Liver (tissue), 9 donors: ENCODE results near the gene INTS6. TPM values are rescaled to one million over a fixed set of nuclear protein-coding genes. Genes with fewer than 3 reads are reported as not detected.

Source experiments
- DNase-seq: peaks from one replicate; pipeline ENCODE4 v3.0.0-alpha.2; 2017; ENCODE audit warnings: low spot score
- H3K27ac ChIP-seq, 2 donors: one replicate each; pipeline ENCODE4 v1.7.0; 2013; ENCODE audit warnings: inconsistent platforms in 2 of 2, low read length in 2 of 2, control low read depth in 1 of 2, low read depth in 1 of 2, mild to moderate bottlenecking in 1 of 2
- H3K27me3 ChIP-seq, 4 donors: one replicate each; pipeline versions ENCODE4 v1.6.1 to v1.7.0; 2013; ENCODE audit warnings: low read length in 3 of 4, inconsistent platforms in 1 of 4, mild to moderate bottlenecking in 1 of 4, moderate library complexity in 1 of 4; ENCODE audit not compliant: control insufficient read depth in 4 of 4, insufficient read depth in 4 of 4
- H3K36me3 ChIP-seq, 4 donors: one replicate each; pipeline versions ENCODE4 v1.6.1 to v1.7.0; 2013; ENCODE audit warnings: low read length in 3 of 4, mild to moderate bottlenecking in 3 of 4, low read depth in 1 of 4, moderate library complexity in 1 of 4; ENCODE audit not compliant: control insufficient read depth in 4 of 4, insufficient read depth in 3 of 4
- H3K4me1 ChIP-seq, 4 donors: one replicate each; pipeline versions ENCODE4 v1.6.1 to v1.7.0; 2013; ENCODE audit warnings: low read length in 3 of 4, mild to moderate bottlenecking in 3 of 4, moderate library complexity in 1 of 4; ENCODE audit not compliant: control insufficient read depth in 4 of 4, insufficient read depth in 4 of 4
- H3K4me3 ChIP-seq, 3 donors: one replicate each; pipeline versions ENCODE4 v1.6.1 to v1.7.0; 2013; ENCODE audit warnings: low read length in 3 of 3, control low read depth in 1 of 3, low read depth in 1 of 3, mild to moderate bottlenecking in 1 of 3
- H3K9ac ChIP-seq, 2 donors: one replicate each; pipeline ENCODE4 v1.7.0; 2013; ENCODE audit warnings: low read length in 2 of 2, mild to moderate bottlenecking in 2 of 2, moderate library complexity in 2 of 2, control low read depth in 1 of 2, low read depth in 1 of 2
- H3K9me3 ChIP-seq, 4 donors: one replicate each; pipeline versions ENCODE4 v1.6.1 to v1.7.0; 2013; ENCODE audit warnings: low read length in 3 of 4; ENCODE audit not compliant: control insufficient read depth in 4 of 4
- ATF3 ChIP-seq: IDR thresholded peaks from 2 replicates; pipeline ENCODE4 v1.6.1; 2016; ENCODE audit warnings: antibody characterized with exemption
- EGR1 ChIP-seq, 2 donors: IDR thresholded peaks; 2 replicates each; pipeline ENCODE4 v1.6.1; 2016 to 2018; ENCODE audit warnings: antibody characterized with exemption in 2 of 2, low read depth in 2 of 2
- FOXA1 ChIP-seq: IDR thresholded peaks from 2 replicates; pipeline ENCODE4 v1.6.1; 2016; ENCODE audit warnings: antibody characterized with exemption
- FOXA2 ChIP-seq: IDR thresholded peaks from 2 replicates; pipeline ENCODE4 v1.6.1; 2016; ENCODE audit warnings: antibody characterized with exemption
- GABPA ChIP-seq, 2 donors: IDR thresholded peaks in 1 of 2; conservative IDR thresholded peaks in 1 of 2; 2 replicates each; pipeline ENCODE4 v1.6.1; 2016; ENCODE audit warnings: antibody characterized with exemption in 2 of 2, mild to moderate bottlenecking in 1 of 2, moderate library complexity in 1 of 2
- HNF4A ChIP-seq, 2 donors: conservative IDR thresholded peaks; 2 replicates each; pipeline ENCODE4 v1.6.1; 2016; ENCODE audit warnings: antibody characterized with exemption in 2 of 2, mild to moderate bottlenecking in 2 of 2
- HNF4G ChIP-seq: IDR thresholded peaks from 2 replicates; pipeline ENCODE4 v1.6.1; 2016; ENCODE audit warnings: antibody characterized with exemption
- JUND ChIP-seq, 2 donors: IDR thresholded peaks; 2 replicates each; pipeline ENCODE4 v1.6.1; 2016; ENCODE audit warnings: antibody characterized with exemption in 2 of 2
- MAX ChIP-seq: IDR thresholded peaks from 2 replicates; pipeline ENCODE4 v1.6.1; 2016; ENCODE audit warnings: antibody characterized with exemption
- NR2F2 ChIP-seq: IDR thresholded peaks from 2 replicates; pipeline ENCODE4 v1.6.1; 2016; ENCODE audit warnings: antibody characterized with exemption
- RAD21 ChIP-seq, 2 donors: IDR thresholded peaks; 2 replicates each; pipeline ENCODE4 v1.6.1; 2016; ENCODE audit warnings: antibody characterized with exemption in 2 of 2, mild to moderate bottlenecking in 2 of 2
- RXRA ChIP-seq, 2 donors: IDR thresholded peaks; 2 replicates each; pipeline ENCODE4 v1.6.1; 2017 to 2018; ENCODE audit warnings: antibody characterized with exemption in 2 of 2, mild to moderate bottlenecking in 1 of 2
- SP1 ChIP-seq: IDR thresholded peaks from 2 replicates; pipeline ENCODE4 v1.6.1; 2018; ENCODE audit warnings: antibody characterized with exemption, mild to moderate bottlenecking
- TAF1 ChIP-seq: conservative IDR thresholded peaks from 2 replicates; pipeline ENCODE4 v1.6.1; 2016; ENCODE audit warnings: antibody characterized with exemption, mild to moderate bottlenecking
- YY1 ChIP-seq: IDR thresholded peaks from 2 replicates; pipeline ENCODE4 v1.6.1; 2016; ENCODE audit warnings: antibody characterized with exemption, mild to moderate bottlenecking
- WGBS: extraction: QIAGEN DNeasy Blood & Tissue Kit; methylation state at CpG from one replicate; pipeline ENCODE4 v1.1.7; 2013; 5-methylcytosine and 5-hydroxymethylcytosine counted together
- polyA plus RNA-seq, 2 donors: library from polyadenylated mRNA; stranded (reverse) in 1 of 2; unstranded in 1 of 2; fragments of 200-250 nt in 1 of 2; fragments of >200 nt in 1 of 2; fragmentation: Nextera tagmentation in 1 of 2; extraction: Ambion mirVana in 1 of 2; gene quantifications; one replicate each; pipeline versions ENCODE4 v1.2.1 to v1.2.3, GENCODE V29; 2013 to 2015
- total RNA-seq, 2 donors: library from RNA; depleted of rRNA; stranded (reverse); fragments of >200 nt; gene quantifications; one replicate each; pipeline ENCODE4 v1.2.3, GENCODE V29; 2014
- TF ChIP-seq, protein P1 (sequence below): IDR thresholded peaks from 2 replicates; pipeline ENCODE4 v1.6.1; 2016; ENCODE audit warnings: antibody characterized with exemption, mild to moderate bottlenecking
- TF ChIP-seq, protein P2 (sequence below): IDR thresholded peaks from 2 replicates; pipeline ENCODE4 v1.6.1; 2016; ENCODE audit warnings: antibody characterized with exemption
- TF ChIP-seq, protein P3 (sequence below): fragments of 150-350 bp; IDR thresholded peaks from 2 replicates; pipeline ENCODE4 v1.5.1; 2017; ENCODE audit warnings: improper control_type of control experiment, low read depth, low read length; ENCODE audit not compliant: missing input control
- donor health status: healthy.
- donor health status: healthy.
- donor health status: healthy.
- donor health status: healthy.
- donor health status: healthy.

The INTS6 gene
- total and polyA plus RNA-seq, 4 donors = 11.4 to 61.4 (median 18.8) TPM

DNA sequence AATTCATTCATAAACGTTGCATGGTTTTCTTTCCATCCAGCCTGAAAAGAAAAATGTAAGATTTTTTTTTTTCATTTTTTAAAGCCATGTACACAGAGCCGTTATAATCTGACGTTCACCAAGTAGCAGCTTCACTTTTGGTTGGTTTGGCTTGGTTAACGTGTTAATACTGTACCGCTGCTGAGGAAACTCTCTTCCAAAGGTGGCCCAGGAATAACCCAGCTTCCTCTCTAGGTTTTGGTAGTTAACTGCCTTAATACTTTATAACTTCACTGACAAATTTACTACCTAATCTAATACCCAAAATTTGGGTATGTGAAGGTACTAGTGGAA lies 1.7 kb downstream of the INTS6 start:
- TF ChIP-seq TAF1 (peak; percentile 19), YY1 (no peak), ATF3 (peak; percentile 3)
- peak overlapping the region; percentile 40 to 94 (median 47) for H3K4me3 ChIP-seq
- no peaks in the 10 kb centered on the region for H3K27me3 ChIP-seq
- peaks cover 0 to 27% (median 10%) of the 10 kb centered on the region in 4 donors for H3K36me3 ChIP-seq
- peak overlapping the region; percentile 69 to 75 for H3K9ac ChIP-seq
- no peak for DNase-seq
- WGBS = under 1% methylated on average over 5 of the region's 5 CpGs
- peaks cover 0 to 15% (median 11%) of the 10 kb centered on the region in 4 donors for H3K4me1 ChIP-seq
- H3K27ac ChIP-seq = peak overlapping the region; percentile 96 to 98
- H3K9me3 ChIP-seq = peaks cover 0 to 8% (median 4%) of the 10 kb centered on the region in 4 donors

GRCh38 chr13:51449018-51449417 lies 3.8 kb downstream of the INTS6 start:
- Histone ChIP-seq H3K9me3 (no peaks in the 10 kb centered on the region), H3K27me3 (no peaks in the 10 kb centered on the region), H3K27ac (no peak overlapping the region), H3K4me3 (no peak overlapping the region), H3K36me3 (peaks cover 0 to 17% (median 5%) of the 10 kb centered on the region in 4 donors), H3K4me1 (peaks cover 0 to 10% (median 6%) of the 10 kb centered on the region in 4 donors), H3K9ac (no peak overlapping the region)
- no peak for DNase-seq
- 99% methylated on average over 1 of the region's 1 CpG for WGBS
- TF ChIP-seq, protein P1, sequence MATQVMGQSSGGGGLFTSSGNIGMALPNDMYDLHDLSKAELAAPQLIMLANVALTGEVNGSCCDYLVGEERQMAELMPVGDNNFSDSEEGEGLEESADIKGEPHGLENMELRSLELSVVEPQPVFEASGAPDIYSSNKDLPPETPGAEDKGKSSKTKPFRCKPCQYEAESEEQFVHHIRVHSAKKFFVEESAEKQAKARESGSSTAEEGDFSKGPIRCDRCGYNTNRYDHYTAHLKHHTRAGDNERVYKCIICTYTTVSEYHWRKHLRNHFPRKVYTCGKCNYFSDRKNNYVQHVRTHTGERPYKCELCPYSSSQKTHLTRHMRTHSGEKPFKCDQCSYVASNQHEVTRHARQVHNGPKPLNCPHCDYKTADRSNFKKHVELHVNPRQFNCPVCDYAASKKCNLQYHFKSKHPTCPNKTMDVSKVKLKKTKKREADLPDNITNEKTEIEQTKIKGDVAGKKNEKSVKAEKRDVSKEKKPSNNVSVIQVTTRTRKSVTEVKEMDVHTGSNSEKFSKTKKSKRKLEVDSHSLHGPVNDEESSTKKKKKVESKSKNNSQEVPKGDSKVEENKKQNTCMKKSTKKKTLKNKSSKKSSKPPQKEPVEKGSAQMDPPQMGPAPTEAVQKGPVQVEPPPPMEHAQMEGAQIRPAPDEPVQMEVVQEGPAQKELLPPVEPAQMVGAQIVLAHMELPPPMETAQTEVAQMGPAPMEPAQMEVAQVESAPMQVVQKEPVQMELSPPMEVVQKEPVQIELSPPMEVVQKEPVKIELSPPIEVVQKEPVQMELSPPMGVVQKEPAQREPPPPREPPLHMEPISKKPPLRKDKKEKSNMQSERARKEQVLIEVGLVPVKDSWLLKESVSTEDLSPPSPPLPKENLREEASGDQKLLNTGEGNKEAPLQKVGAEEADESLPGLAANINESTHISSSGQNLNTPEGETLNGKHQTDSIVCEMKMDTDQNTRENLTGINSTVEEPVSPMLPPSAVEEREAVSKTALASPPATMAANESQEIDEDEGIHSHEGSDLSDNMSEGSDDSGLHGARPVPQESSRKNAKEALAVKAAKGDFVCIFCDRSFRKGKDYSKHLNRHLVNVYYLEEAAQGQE = no peak
- TF ChIP-seq, protein P2, sequence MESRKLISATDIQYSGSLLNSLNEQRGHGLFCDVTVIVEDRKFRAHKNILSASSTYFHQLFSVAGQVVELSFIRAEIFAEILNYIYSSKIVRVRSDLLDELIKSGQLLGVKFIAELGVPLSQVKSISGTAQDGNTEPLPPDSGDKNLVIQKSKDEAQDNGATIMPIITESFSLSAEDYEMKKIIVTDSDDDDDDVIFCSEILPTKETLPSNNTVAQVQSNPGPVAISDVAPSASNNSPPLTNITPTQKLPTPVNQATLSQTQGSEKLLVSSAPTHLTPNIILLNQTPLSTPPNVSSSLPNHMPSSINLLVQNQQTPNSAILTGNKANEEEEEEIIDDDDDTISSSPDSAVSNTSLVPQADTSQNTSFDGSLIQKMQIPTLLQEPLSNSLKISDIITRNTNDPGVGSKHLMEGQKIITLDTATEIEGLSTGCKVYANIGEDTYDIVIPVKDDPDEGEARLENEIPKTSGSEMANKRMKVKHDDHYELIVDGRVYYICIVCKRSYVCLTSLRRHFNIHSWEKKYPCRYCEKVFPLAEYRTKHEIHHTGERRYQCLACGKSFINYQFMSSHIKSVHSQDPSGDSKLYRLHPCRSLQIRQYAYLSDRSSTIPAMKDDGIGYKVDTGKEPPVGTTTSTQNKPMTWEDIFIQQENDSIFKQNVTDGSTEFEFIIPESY = no peak
- no peak for TF ChIP-seq EGR1 (IDR thresholded peaks at IDR 0.05; ENCODE audit: low read depth in 2 of 2)
- TF ChIP-seq MAX = no peak
- TF ChIP-seq RXRA (IDR thresholded peaks at IDR 0.05) = no peak
- TF ChIP-seq FOXA2 = no peak
- no peak for TF ChIP-seq FOXA1
- no peak for TF ChIP-seq TAF1
- TF ChIP-seq HNF4G = no peak
- TF ChIP-seq, protein P3, sequence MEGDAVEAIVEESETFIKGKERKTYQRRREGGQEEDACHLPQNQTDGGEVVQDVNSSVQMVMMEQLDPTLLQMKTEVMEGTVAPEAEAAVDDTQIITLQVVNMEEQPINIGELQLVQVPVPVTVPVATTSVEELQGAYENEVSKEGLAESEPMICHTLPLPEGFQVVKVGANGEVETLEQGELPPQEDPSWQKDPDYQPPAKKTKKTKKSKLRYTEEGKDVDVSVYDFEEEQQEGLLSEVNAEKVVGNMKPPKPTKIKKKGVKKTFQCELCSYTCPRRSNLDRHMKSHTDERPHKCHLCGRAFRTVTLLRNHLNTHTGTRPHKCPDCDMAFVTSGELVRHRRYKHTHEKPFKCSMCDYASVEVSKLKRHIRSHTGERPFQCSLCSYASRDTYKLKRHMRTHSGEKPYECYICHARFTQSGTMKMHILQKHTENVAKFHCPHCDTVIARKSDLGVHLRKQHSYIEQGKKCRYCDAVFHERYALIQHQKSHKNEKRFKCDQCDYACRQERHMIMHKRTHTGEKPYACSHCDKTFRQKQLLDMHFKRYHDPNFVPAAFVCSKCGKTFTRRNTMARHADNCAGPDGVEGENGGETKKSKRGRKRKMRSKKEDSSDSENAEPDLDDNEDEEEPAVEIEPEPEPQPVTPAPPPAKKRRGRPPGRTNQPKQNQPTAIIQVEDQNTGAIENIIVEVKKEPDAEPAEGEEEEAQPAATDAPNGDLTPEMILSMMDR = no peak
- TF ChIP-seq SP1 = no peak
- TF ChIP-seq YY1 = no peak
- TF ChIP-seq GABPA (IDR thresholded peaks at IDR 0.05 in 1 of 2, conservative IDR thresholded peaks at IDR 0.05 in 1 of 2) = no peak
- TF ChIP-seq RAD21 (IDR thresholded peaks at IDR 0.05) = no peak
- TF ChIP-seq HNF4A (conservative IDR thresholded peaks at IDR 0.05) = no peak
- no peak for TF ChIP-seq NR2F2
- TF ChIP-seq JUND (IDR thresholded peaks at IDR 0.05) = no peak
